Measurements from ENCODE around the gene NQO1. TPM values are rescaled to one million over a fixed set of nuclear protein-coding genes. Genes with fewer than 3 reads are reported as not detected.

The NQO1 gene
- total and polyA plus RNA-seq, 9 of the 15 experiments (the other 6 are each of a cell fraction or from before 2014, with no cell fraction given) = 96.7 to 198 (median 122) TPM

DNA sequence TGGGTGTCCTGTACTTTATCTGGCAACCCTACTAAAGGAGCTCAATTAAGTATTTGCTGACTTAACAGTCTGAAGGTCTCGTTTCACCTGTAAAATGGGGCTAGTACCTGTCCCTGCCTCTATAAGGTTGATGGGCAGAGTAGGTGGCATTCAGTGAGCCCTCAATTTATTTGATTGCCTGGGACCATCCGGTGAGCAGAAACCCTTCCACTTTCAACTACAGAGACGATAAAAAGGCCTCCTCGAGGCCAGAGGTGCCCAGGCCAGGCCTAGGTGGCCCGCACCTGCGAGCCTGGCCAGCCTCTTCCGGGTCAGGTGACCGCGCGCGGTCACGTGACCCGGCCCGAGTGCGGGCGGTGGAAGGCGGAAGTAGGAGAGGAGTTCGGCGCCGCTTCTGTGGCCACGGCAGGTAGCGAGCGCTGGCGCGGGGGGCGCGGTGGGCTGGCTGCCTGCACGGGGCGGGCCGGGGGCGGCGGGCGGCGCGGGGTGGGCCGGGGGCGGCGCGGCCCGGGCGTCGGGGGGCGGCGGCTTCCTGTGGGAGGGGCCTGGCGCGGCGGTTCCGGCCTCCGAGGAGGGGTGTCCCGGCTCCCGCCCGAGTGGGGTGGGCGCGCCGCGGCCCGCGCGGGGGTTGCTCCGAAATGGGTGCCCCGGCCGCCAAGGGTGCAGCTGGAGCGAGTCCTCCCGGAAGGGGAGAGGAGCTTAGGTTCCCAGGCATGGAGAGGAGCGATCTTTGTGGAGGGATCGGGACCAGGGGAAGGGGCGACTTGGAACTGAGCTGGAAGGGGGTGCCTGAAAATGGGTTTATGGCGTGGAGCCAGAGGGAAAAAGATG is 35.8 kb upstream of the NQO1 start, which contains the start of gene WWP2 (continued):
- TF ChIP-seq TAF1 (IDR thresholded peaks at IDR 0.05; ENCODE audit: control insufficient read depth, extremely low read depth, insufficient read depth, low read length, severe bottlenecking) = peak; percentile 84
- TF ChIP-seq ERF (CRISPR knock-in tag; IDR thresholded peaks at IDR 0.05) = no peak
- no peak for TF ChIP-seq ZNF12 (CRISPR knock-in tag; IDR thresholded peaks at IDR 0.05)
- TF ChIP-seq ZBTB17 (CRISPR knock-in tag; IDR thresholded peaks at IDR 0.05) = no peak
- TF ChIP-seq ZFPM2 (CRISPR knock-in tag; IDR thresholded peaks at IDR 0.05) = no peak
- TF ChIP-seq ZNF316 (IDR thresholded peaks at IDR 0.05) = peak; percentile 93
- TF ChIP-seq THRAP3 (IDR thresholded peaks at IDR 0.05; ENCODE audit: borderline replicate concordance) = no peak
- no peak for TF ChIP-seq FOXO4 (CRISPR knock-in tag; IDR thresholded peaks at IDR 0.05)
- TF ChIP-seq RBM17 (IDR thresholded peaks at IDR 0.05; ENCODE audit: borderline replicate concordance, low read depth, low read length) = no peak
- no peak for TF ChIP-seq LEF1 (IDR thresholded peaks at IDR 0.05)
- TF ChIP-seq NCOR1 (IDR thresholded peaks at IDR 0.05) = peak; percentile 34
- TF ChIP-seq, protein P1, sequence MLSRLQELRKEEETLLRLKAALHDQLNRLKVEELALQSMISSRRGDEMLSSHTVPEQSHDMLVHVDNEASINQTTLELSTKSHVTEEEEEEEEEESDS (CRISPR knock-in tag; IDR thresholded peaks at IDR 0.05) = no peak
- TF ChIP-seq ZNF707 (CRISPR knock-in tag; conservative IDR thresholded peaks at IDR 0.05) = no peak
- TF ChIP-seq SMARCB1 (IDR thresholded peaks at IDR 0.05; ENCODE audit: insufficient read length, low read depth) = no peak
- no peak for TF ChIP-seq HNRNPL (IDR thresholded peaks at IDR 0.05; ENCODE audit: low read depth, low read length)
- no peak for TF ChIP-seq ZBTB1 (CRISPR knock-in tag; IDR thresholded peaks at IDR 0.05; ENCODE audit: borderline replicate concordance, low read depth)
- TF ChIP-seq SMARCE1 (IDR thresholded peaks at IDR 0.05) = no peak
- TF ChIP-seq SNIP1 (IDR thresholded peaks at IDR 0.05; ENCODE audit: low read depth) = no peak
- TF ChIP-seq XRCC3 (IDR thresholded peaks at IDR 0.05) = no peak
- peak; percentile 98 for TF ChIP-seq BHLHE40 (IDR thresholded peaks at IDR 0.05; ENCODE audit: low read length)
- TF ChIP-seq GTF2F1 (IDR thresholded peaks at IDR 0.05; ENCODE audit: low read depth, low read length) = no peak
- TF ChIP-seq HNRNPLL (IDR thresholded peaks at IDR 0.05; ENCODE audit: low read depth, low read length, poor library complexity, severe bottlenecking) = peak; percentile 19
- no peak for TF ChIP-seq HNRNPH1 (optimal IDR thresholded peaks at IDR 0.05; ENCODE audit: low read depth, low read length)
- no peak for TF ChIP-seq RBM39 (optimal IDR thresholded peaks at IDR 0.05; ENCODE audit: low read depth, low read length)
- peak in 1 of 3 experiments; percentile 88; a peak in 2 of 6 replicates for TF ChIP-seq ZBTB11 (CRISPR knock-in tag; IDR thresholded peaks at IDR 0.05)
- TF ChIP-seq WHSC1 (IDR thresholded peaks at IDR 0.05; ENCODE audit: low read length) = no peak

Measured in K562 (cell line).